CD4-positive, alpha-beta T cell treated with Interleukin-6 at 100 ng/mL for 8 hours (primary cell): ENCODE data around the gene HAP1.

Experiments
- DNase-seq: peaks from one replicate; pipeline ENCODE4 v3.0.0-alpha.2; 2020; ENCODE audit warnings: mixed read lengths, low spot score

Gene HAP1

DNA sequence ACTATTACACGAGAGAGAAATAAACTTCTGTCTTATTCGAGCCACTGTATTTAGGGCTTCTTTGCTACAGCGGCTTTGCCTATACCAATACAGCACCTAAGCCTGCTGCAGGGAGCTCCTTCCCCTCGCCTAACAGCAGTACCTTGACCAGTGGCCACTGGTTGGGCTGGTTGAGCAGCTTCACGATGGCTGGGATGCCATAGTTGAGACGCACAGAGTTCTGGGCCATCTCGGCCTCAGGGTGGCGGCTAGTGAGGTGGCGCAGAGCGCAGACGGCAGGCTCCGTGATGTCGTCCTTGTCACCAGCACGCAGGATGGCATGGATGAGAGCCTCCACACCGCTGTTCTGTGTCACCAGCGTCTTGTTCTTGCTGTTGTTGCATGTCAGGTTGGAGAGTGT is 28.4 kb upstream of the HAP1 start:
- DNase-seq: no peak

DNA sequence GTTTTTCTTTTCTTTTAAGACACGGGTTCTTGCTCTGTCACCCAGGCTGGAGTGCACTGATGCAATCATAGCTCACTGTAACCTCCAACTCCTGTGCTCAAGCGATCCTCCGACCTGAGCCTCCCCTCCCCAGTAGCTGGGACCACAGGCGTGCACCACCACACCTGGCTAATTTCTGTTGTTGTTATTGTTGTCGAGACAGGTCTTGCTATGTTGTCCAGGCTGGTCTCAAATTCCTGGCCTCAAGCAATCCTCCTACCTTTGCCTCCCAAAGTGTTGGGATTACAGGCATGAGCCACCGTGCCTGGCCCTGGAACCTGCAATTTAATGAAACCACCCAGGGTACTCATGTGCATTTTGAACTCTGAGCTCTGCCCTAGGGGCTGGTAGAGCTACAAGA is 27.9 kb upstream of the HAP1 start:
- DNase-seq: no peak

DNA sequence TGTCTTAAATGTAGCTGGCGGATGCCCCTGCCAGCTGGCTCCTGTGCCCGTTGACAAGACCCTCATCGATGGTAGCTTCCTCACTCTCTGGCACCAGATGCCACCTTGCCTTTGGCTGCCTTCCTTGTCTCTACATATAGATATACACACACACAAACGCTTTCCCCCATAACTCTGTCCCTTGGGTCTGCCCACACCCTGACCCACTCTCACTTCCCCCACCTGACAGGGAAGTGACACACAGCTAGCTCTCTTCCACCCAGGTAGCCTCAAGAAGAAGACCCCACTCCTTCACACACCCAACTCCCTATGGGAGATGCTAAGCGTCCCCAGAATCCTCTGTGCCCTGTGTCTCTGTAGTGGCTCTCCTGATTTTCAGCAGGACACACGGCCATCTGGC is 26.4 kb upstream of the HAP1 start:
- DNase-seq: no peak

DNA sequence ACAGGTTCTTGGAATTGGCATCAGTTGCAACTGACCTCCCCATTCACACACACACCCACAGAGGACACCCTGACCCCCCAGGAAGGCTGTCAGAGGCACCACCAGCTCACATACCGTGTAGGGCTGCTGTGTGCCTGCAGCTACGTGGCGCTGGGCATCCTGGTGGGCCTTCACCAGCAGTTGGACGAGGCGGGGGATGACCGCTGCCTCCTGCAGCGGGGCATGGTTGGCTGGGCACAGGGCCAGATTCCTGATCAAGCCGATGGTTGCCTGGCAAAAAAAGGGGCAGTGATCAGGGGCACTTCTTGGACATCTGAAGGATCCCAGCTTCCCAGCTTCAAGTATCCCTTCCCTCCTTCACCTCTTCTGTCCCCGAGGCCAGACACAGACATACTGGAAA is 24.2 kb upstream of the HAP1 start:
- no peak for DNase-seq

DNA sequence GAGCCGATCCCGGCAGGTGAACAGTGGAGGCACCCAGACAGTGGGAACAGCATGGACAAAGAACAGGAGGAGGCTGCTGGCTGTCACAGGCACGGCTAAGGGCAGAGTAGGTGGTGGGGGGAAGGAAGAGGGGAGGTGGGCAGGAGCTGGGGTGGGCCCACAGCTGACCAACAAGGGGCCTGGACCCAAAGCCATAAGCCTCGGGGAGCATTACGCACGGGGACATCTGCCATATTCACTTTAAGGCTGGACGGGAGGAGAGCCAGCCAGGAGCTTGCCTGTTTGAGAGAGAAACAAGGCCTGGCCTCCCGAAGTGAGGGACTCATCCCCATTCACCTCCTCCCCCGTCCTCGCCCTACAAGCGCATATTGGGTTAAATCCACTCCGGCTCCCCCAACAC is 19.6 kb upstream of the HAP1 start:
- DNase-seq: no peak

DNA sequence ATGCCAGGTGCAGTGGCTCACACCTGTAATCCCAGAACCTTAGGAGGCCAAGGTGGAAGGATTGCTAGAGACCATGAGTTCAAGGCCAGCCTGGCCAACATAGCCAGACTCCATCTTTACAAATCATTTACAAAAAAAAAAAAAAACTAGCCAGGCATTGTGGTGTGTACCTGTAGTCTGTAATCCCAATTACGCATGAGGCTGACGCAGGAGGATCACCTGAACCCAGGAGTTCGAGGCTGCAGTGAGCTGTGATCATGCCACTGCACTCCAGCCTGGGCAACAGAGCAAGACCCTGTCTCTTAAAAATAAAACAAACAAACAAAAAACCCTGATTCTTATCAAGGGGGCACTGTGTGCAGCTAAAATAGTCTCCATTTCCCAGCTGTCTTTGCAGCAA is 16.8 kb upstream of the HAP1 start:
- DNase-seq: no peak

DNA sequence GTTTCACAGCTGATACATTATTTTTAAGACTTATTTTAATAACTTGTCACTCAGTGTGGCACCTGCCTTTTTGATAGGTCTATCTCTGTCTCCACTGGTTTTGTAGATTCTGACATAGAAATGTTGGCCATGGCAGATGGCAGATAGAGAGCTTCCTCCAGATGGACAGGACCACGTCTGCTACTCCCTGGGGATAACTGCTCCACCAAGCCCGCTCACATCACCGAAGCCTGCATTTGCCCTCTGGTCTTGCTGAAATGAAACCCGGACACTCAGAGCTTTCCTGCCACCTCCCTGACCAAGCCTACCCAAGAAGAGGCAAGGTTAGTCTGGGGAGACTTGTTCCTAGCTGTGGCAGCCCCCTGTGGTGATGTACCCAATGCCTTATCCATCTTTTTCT is 16.4 kb upstream of the HAP1 start:
- no peak for DNase-seq

DNA sequence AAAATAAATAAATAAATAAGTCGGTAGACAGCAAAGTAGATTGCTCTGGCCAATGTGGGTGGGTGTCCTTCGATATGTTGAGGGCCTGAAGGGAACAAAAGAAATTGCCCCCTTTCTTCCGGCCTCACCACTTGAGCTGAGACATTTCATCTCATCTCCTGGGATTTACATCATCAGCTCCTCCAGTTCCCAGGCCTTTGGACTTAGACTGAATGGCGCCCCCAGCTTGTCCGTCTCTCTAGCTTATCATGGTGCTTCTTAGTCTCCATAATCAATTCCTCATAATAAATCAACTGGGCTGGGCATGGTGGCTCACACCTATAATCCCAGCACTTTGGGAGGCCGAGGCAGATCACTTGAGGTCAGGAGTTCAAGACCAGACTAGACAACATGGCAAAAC is 13.8 kb upstream of the HAP1 start:
- DNase-seq: no peak

DNA sequence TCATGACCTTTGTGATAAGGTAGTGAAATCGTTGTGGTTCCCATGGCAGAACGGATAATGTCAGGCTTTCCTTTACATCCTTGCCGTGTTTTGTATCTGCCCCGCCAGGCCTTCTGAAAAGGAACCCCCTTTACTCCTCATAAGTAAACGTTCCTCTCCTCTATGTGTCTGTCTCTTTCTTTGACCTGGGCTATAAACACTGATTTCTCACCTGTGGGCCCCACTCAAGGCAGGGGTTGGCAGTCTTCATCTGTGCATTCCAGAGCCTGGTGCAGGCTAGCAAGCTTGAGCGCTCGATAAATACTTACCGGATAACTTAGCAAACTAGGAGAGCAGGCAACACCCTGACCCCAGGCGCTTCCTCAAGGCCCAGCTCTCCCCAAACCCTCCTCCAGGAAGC is 7.3 kb upstream of the HAP1 start:
- no peak for DNase-seq

DNA sequence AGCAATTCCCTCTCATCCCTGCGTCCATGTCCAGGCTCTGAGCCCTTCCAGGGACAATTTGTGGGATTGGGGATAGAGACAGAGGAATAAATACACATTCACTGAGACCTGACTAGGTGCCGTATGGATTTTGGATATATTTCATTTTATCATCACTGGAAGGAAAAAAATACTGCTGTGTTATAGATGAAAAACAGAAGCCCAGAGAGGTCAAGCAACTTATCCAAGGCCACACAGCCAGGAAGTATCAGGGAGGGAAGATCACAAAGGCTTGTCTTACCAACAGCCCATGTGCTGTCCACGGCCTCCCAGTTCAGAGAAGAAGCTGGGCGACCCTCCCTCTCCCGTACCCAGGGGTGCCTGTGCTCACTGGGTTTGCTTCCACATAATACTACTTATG is 6.1 kb upstream of the HAP1 start:
- no peak for DNase-seq

DNA sequence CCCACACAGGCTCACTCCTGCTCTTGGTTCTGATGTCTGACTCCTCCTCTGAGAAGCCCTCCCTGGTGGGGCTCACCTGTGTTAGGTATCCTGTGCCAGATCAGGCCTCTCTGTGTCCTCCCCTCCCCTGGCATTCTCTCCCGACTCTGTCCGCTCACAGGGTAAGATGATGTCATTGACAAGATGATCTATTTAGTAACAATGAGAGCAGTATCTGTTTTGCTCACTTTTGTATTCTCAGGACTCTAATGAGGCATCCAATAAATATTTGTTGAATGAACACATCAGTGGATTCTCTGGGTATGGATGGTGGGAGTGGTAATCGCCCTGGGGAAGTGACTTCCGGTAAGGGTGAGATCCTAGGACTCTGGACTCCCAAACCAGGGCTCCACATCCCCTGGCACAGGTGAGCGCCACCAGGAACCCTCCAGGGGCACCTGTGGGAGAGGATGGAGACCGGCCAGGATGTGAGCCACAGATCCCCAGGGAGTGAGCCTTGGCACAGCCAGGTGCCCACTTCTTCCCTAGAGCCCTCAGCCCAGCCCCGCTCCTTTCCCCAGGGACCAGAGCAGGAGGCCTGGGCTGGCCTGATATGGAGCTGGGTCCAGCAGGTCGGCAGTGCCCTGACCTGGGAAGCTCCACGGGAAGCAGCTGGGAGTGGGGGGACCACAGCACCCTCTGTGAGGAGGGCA is 5.4 kb upstream of the HAP1 start:
- DNase-seq: no peak

DNA sequence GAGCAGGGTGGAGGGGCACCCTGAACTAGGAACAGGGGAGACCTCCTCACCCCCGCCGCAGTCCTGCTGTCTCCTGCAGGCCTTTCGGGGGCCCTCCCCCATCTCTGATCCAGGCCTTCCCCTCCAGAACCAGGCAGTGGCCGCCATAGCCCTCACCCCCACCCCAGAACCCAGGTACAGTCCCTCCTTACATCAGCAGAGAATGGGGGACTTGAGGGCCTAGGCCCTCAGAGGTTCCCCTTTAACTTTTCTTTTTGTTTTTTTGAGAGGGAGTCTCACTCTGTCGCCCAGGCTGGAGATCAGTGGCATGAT is 4.3 kb upstream of the HAP1 start:
- no peak for DNase-seq

DNA sequence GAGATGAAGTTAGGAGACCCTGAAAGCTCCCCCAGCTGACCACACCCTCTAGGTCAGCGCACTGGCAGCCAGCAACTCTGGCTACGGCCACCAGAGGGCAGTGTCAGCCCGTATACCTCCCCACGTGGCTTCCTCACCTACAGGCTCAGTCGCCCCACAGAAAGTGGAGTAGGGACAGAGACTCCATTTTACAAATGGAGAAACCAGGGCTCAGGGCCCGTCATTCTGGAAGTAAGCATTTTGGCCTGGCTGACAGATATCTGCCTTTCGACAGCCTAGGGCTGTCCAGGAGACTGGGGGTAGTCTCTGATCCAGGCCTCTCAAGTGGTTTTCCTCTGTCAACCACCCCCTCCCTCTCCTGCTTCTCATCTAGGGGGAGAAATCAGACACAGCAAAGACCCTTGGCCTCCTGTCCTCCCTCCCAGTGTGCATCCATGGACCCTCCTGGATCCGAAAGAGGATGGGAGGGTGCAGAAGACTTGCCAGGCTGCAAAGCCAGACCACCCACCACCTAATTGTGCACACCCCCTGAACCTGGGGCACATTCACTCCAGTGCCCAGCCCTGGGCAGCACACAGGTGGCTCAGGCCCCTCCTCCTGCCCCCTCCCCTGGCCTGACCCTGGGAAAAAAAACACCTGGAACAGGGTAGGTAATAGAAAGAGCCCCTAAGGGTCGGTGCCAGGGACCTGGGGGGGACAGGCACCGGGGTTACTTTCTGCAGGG is 3.8 kb upstream of the HAP1 start:
- DNase-seq: peak; percentile 75

DNA sequence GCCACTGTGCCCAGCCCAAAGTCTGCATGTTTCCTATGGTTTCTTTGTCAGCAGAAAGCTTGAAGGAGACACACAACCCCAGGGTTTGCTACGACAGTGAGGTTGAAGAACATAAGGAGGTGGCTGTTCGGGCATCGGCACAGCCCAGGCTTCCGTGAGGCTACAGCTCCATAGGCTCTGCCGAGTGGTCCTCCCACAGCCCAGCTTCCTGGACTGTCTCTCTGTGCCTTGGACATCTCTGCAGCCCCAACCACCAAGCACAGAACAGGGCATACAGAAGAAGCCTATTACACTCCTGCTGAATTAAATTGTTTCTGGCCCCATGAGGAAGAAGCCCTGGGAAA is 3.2 kb upstream of the HAP1 start:
- DNase-seq: no peak

DNA sequence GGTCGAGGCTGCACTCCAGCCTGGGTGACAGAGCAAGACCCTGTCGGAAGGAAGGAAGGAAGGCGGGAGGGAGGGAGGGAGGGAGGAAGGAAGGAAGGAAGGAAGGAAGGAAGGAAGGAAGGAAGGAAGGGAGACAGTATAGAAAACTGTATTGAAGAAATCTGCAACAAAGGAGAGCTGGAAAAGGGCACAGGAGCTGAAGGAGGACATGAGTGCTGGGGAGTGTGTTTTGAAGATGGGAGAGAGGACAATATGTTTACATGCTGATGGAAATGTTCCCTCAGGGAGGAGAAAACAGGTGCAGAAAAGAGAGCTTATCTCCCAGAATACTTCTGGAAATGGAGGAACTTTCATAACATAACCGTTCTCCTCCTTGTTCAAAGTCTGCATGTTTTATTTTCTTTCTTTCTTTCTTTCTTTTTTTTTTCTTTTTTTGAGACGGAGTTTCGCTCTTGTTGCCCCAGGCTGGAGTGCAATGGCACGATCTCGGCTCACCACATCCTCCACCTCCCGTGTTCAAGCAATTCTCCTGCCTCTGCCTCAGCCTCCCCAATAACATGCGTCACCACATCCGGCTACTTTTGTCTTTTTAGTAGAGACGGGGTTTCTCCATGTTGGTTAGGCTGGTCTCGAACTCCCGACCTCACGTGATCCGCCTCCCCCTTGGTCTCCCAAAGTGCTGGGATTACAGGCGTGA is 2.7 kb upstream of the HAP1 start:
- DNase-seq: no peak

DNA sequence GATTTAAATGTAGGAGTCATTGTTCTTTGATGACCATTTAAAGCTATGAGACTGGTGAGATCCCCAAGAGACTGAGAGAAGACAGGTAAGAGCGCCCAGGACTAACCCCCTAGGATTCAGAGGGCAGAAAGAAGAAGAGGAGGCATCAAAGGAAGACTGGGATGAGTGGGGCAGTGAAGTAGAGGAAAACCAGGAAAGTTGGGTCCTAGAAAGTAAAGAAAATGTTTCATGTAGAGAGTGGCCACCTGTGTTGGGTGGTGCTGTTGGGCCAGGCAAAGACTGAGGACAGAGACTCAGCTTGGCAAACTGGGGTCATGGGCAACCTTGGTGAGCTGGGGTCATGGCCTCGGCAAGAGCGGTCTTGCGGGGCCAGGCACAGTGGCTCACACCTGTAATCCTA is 1.3 kb upstream of the HAP1 start:
- DNase-seq: no peak

DNA sequence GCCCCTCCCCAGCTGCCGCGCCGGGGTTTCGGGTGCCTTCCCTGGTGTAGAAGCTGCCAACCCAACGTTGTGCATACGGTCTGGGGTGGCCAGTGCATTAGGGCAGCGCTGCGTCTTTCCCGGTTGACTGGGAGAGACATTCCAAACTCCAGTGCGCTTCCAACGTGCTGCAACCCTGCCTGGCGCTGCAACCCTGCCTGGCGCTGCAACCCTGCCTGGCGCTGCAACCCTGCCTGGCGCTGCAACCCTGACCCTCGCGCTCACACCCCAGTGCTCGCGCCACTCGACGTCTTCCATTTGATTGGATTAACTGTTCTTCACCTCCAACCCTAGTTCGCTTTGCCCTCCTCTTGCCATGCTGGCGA is 488 bp upstream of the HAP1 start:
- DNase-seq: no peak

DNA sequence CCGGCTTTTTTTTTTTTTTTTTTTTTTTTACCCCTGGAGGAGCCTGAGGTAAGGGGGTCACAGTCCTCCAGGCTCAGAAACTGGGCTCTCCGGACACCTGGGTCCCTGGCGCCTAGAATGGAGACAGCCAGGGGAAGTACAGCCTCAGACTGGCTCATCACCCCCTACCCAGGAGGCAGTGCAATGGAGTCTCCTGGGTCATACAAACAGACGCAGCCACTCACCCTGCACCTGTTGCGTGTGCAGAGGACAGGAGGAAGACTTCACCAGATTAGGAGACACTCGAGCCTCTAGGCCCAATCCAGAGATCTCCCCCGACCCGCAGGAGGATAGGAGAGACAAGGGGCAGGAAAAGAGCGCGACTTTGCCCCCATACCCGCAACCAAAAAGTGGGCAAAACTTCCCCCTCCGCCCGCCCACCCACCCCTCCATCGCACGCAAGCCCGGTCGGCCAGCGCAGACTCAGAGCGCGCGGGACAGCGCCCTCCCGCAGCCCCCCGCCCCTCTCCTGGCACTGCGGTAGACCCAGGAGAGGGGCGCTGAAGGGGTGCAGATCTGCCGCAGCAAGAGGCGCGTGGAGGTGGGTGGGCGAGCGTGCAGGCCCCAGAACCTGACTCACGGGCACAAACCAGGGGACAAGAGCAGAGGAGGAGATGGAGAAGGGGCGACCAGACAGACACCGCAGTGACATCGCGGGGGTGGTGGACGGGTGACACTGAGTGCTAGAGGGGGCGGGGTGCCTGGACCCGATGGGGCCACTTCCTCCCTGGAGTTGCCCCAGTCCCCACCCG is 900 bp downstream of the HAP1 start:
- no peak for DNase-seq

DNA sequence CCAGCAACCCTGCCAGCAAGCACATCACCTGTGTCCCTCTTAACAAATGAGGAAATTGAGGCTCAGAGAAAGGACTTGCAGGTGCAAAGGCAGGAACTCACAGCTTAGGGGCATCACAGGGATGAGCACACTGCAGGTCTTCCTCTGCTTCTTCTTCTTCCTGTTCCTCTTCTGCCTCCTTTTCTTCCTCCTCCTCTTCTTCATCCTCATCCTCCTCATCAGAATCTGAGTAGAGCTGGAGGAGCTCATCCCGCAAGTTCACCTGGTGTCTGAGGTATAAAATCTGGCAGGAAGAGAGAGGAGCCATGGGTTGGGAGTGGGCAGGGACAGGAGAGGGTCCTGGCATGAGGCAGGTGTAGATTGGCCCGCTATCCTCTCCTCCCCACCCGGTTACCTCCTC is 2.6 kb downstream of the HAP1 start:
- no peak for DNase-seq

DNA sequence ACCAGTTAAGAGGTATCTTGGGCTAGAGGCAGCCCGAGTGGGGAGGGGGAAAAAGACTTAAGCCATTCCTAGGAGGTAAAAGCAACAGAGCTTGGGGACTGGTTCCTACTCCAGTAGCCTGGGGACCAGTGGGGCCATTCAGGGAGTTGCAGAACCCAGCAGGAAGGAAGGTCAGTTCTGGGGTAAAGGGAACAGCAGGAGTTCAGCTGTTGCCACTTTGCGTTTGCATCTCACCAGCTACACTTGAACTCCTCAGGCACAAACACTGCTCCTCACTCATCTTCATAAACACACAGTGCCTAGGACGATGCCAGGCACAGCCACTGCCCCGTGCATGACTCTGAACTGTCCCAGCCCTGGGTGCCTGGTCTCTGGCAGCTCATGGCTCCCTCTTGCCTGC is 4.0 kb downstream of the HAP1 start:
- DNase-seq: no peak

DNA sequence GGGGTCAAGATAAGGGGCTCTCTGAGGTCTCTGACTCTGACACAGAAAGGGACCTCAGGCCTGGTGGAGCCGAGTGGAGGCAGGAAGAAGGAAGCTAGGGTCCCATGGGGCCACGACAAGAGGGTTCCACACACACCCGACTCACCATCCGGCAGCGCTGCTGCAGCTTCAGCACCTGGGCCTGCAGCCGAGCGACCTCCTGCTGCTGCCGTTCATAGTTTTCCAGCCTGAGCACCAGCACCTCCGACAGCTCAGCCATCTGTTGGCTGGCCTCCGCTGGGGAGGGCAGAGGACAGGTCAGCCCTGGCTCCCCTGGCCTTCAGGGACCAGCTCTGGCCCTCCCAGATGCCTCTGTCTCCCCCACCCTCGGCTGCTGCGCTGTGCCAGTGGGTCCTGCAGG is 6.4 kb downstream of the HAP1 start:
- DNase-seq: no peak

DNA sequence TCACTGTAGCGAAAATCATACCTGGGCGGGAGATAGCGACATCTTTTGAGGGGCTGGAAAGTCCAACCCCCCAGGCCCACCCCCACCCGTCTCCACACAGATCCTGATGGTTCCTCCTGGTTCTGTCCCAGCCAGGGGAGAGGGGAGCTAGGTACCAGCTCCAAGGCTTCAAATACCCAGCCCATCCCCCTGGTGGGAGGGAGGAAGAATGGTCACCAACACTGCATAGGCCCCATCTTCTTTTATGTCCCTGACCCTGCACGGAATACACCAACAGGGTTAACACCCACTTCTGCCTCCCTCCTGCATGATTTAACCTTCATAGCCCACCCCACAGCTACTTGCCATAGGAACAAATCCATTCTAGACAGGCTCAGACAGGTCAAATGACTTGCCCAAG is 9.3 kb downstream of the HAP1 start:
- no peak for DNase-seq

DNA sequence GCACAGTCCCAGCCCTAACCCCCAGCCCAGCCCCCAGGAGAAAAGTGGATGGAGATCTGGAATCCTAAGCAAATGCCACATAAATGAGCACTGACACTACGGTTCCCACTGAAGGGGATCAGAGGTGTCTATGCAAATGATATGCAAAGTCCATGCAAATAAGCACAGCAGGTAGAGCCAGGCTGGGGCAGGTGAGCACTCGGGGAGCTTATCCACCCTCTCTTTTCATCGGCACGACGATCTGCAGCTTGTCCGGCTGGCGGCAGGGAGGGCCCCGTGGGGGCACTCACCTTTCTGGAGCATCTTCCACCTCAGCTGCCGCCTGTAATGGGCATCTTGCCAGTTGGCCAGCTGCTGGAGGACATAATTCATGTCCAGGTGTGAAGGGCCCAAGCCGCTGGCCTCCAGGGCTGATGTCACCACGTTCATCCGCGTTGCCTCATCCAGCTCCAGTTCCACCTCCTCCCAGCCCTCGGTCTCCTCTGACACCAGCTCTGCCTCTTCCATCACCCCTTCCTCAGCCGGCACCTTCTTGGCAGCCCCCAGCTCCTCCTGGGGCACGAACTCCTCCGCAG is 9.9 kb downstream of the HAP1 start:
- DNase-seq: no peak
